NCI-H1105 (cell line): Measurements from ENCODE around the gene FILIP1L.

ENCODE experiments used
- DNase-seq: peaks from one replicate; lab custom pipeline; 2025; lab: John Stamatoyannopoulos, UW

Gene FILIP1L

DNA sequence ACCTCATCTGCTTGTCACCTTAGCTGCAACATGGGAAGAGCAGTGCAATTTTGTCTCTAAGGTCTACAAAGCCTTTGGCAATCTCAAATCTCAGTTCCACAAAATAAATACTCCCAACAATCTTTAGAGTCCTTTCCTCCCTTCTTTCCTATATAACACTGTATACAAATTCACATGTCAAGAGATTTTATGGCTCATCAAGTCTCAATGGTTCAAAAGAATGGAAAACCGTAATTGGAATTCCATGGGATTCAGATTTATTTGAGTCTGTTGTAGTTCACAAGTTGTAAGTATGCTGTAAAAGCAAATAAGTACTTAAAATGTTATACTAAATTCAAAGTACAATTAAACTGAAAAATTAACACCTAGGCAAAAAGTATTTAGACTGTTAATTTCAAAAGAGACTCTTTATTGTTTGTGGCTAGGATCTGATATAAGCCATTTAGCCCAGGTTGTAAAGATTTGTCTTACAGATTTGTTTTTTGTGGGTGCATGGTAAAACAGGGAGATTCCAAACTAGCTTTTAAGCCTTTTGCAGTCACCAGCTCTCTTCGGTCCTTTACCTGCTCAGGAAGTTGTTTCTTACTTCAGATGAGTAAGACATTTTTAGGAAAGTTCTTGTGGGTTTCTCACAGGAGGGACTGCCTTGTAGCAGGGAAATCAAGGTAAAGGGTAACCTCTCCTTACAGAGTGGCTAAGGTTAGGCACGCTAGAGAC is 246.5 kb downstream of the FILIP1L start:
- DNase-seq: no peak

DNA sequence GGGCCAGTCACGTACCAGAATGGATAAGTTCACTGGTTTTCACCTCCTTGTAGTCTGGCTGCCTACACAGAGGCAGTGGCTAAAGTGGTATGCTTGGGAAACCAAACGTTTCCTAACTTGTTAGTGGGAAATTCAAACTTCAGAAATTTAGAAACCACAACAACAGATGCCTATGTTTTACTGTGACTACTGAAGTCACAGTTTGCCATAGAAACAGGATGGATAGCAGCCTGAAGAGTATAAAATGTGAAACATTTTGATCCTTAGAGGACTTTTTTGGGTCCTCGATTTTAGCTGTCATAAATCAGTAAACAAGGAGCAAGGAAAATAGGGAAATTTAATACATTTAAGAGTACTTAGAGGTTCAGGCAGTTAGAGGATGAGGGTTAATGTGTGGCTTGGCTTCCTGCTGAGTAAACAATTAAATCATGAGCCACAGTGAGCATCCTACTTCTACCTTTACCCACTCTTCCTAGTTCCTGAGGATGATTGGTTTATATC is 248.0 kb downstream of the FILIP1L start:
- peak; percentile 60 for DNase-seq

DNA sequence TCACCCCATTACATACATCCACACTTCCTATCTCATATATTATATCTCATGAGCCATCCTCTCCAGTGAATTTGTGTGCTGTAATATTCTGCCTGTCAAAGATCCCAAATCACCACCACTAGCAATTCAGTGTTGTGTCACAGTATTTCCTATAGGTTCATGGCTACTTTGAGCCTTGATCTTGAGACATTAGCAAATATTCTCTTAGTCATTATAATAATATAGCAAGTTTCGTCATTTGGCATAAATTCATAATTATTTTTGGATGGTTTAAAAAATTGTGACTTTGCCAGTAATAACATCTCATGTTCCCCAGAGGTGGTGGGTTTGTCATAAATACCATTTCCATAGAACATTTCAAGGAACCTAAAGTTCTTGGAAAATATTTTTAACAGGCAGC is 249.0 kb downstream of the FILIP1L start:
- DNase-seq: no peak

DNA sequence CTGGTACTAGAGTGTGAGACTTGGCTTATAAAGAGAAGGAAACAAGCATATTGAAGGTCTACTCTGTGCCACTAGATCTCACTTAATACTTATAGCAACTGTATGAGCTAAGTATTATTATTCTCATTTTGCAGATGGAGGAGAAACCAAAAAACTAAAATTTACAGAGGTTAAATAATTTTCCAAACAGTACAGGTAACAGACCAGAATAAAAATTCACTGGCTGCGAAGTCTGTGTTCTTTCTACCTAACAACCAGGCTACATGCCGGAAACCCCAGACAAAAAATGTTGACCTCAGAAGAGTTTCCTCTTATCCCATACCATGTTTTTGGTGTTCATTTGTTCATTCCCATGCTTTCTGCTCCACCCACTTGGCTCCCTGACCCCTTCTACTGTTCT is 250.0 kb downstream of the FILIP1L start:
- no peak for DNase-seq

DNA sequence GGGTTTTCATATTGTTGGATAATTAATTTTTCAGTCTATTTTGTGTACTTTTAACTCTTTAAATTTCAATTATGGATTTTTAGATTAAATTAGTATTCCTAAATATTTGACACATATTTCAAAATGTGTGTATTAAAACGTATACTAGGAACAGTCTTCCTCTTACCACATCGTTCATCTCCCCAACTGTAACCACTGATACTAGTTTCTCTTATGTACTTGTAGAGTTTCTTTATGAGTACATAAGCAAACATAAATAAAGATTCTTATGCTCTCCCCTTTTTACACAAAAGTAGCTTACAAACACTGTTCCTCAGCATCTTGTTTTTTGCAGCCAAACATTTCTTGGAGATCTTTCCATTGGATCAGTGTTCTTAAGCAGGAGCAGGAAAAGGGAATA is 250.7 kb downstream of the FILIP1L start:
- DNase-seq: no peak

DNA sequence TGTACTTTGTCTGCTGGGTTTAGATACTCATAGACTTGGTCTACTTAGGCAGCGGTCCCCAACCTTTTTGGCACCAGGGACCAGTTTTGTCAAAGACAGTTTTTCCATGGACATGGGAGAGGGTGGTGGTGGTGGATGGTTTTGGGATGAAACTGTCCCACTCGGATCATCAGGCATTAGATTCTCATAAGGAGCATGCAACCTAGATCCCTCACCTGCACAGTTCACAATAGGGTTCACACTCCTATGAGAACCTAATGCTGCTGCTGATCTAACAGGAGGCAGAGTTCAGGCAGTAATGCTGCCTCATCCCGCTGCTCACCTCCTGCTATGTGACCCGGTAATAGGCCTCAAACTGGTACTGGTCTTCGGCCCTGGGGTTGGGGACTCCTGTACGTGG is 251.3 kb downstream of the FILIP1L start:
- no peak for DNase-seq

DNA sequence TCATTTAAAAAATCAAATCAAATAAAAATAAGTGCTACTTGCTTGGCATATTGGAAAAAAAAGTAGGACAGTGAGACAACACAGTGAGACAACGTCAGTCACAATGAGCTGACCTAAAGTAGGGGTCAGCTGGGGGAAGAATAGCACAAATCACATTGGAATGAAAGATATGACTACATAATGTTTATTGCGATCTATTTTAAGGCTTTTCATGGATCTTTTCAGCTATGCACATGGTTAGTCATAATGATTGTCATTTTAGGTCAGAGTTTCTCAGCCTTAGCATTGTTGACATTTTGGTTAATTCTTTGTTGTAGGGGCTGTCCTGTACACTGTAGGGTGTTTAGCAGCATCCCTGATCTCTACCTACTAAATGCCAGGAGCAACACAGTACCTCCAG is 252.1 kb downstream of the FILIP1L start:
- DNase-seq: no peak

DNA sequence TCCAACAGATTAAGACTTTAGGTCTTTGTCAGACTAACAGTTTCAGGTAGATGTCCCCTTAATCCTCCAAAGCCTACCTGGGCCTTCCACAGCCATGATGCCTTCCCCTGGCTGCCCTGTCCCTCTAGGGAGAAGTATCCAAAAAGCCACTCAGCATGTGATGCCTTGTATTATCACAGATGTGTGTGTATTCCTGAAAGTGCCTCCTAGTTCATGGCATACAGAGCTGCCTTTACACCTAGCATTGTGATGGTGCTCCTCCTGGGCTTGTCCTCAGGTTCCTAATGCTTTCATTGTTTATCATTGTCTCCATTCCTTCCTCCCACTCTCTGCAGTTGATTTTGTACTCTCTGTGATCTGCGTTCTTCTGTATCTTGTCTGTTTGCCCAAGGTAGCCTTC is 253.1 kb downstream of the FILIP1L start:
- DNase-seq: no peak

DNA sequence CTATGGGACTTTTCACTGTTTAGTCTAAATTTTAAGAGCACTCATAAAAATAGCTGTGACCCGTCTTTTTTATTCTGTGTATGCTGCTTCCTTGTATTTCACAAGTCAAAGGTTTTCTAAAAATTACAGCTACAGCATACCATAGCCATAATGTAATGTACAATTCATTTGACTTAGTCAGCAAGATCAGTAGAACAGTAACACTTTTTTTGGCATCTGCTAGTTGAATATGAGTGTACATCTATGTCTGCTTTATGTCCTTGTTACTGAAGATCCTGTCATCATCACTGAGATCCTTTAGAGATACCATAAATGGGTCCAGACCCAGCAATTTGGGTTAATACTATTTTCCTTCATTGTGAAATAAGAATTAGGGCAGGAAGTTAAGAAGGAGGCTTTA is 254.5 kb downstream of the FILIP1L start:
- no peak for DNase-seq

DNA sequence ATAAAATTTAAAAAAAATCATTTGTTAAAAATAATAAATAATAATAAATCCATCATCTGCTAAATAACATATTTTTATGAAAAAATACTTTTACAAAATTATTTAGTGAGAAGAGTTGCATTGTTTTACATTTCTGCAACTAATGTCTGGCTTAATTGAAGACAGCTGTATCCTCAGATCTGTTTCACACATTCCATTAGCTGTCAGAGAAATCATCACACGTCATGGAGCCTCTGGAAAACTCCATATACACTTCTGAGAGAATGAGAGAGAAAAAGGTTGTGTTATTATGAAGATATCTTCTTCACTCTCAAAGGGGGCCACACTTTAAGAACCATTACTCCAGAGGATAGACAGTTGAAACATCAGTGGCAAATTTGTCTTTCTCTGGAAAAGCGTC is 255.8 kb downstream of the FILIP1L start:
- no peak for DNase-seq

DNA sequence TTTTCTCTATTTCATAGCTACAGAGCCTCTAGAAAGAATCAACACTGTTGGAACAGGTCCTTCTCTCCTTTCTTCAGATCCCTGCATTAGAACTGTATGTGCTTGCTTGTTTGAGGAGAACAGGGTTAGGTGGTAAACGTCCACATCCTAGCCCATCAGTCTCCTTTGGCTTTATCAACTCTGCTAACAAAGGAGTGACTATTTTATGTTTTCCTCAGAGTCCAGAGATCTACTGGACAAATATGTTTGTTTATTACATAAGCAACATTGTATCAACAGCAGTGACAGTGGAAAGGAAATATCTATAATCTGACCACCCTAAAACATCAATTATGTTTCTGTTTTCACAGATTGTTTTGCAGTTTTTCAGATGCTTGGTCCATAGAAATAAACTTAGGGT is 257.0 kb downstream of the FILIP1L start:
- no peak for DNase-seq

DNA sequence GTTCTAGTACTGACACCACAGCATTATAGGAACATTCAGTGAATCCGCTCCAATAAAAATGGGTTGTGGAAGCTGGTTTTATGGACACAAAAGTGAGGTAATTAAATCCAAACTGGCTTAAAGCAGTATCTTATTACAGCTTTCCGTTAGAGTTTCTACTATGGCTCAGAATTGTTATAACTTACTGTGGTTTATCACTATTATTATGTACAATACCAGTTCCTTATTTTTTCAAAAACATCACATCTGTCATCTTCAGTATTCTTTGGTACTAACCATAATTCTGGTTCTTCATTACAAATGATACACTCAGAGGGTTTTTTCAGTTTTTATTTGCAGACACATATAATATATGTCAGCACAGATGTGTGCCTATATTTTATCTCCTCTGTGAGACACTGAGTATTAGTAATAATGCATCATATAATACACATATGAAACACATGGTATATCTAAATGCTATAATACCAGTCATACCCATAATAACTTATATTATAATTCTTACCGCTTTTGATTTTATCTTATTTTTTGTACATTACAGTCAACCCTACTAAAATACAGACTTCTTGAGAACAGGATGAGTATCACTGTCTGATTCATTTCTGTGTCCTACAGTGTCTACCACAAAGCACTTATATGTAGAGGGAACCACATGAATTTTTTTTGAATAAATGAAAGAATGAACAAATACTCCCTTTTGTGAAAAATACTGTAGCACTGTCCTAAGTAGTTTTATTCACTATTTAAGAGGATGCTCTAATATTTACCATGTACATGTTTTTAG is 257.7 kb downstream of the FILIP1L start:
- no peak for DNase-seq

DNA sequence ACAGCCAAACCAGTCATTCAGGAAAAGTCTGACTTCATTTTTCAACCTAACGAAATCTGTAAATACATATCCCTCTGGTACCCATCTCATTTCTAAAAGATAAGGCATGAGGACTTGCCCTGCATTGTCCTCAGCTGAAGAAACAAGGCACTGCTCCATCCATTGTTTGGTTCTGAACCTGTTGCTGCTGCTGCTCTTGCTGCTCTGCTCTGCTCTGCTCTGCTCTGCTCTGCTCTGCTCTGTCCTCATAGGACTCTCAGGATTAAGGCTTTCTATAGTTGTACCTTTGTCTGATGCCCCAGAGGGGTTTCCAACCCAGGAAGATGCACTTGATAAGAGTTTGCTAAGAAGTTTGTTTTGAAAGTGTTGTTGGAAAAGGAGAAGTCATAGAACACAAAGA is 258.4 kb downstream of the FILIP1L start:
- no peak for DNase-seq

DNA sequence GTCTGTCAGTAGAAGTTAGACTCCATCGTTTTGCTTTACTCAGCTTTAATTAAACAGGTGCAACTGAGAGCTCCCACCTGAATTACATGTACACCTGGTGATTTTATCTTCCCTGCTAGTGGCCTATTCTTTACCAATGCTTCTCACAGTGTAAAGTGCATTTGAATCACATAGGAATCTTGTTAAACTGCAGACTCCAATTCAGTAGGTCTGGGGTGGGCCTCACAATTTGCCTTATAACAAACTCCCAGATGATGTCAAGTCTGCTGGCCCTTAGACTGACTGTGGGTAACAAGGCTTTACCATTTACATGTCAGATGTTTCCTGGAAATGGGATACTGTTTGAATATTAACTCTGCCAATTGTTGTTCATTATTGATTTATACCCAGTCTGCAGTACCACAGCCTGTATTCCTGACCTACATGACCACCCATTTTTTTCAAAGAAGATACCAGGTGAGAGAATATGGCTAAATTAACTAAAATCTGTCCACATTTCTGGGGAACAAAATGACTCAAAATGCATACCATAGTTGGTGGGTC is 259.5 kb downstream of the FILIP1L start:
- DNase-seq: no peak

DNA sequence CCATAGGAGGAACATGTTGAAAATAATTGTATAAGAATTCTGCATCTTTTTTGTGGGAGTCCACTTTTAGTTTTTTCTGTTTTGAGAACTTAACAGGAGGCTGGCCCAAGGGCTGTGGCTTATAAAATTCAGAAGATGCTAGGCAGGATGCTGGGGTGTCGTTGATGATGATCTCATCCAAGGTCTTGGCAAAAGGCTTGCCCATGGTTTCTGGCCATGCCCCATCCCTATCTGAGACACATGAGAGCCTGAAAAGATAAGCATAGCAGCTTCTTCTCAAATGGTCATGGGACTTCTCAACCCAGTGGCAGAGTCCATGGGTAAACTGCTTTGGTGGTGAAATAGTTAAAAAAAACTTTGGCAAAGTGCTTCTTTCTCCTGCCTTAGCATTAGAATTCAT is 261.4 kb downstream of the FILIP1L start:
- DNase-seq: no peak

DNA sequence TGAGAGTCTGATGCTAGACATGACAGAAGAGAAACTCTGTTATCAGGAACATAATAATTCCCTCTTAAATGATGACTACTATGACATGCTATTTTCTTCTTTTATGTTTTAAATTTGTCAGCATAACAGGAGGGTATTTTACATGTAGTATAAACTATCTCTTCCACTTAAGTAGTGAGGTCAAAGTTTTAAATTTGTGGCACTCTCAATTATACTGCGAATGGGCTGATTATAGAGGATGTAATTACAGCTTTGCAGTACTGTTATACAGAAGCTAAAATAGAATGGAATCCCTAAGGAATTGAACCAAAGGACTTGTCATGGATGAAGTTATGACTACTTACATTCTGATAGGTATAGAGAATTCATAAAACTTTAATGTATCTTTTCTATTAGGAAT is 262.3 kb downstream of the FILIP1L start:
- DNase-seq: no peak

DNA sequence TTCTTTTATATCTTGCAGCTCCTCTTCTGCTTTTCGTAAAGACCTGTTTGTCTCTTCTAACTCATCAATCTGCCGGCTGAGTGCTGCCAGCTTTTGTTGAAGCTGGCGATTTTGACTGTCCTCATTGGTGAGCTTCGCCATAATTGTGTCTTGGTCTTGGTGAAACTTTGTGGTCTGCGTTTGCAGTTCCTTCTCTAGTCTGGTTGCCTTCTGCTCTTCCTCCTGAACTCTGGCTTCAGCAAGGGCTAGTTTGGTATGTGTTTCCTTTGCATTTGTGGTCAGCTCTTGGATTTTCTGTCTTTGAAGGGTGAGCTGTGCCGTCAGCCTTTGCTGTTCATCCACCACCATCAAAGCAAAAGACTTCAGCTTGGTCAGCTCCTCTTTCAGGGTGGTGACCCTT is 263.7 kb downstream of the FILIP1L start:
- no peak for DNase-seq

DNA sequence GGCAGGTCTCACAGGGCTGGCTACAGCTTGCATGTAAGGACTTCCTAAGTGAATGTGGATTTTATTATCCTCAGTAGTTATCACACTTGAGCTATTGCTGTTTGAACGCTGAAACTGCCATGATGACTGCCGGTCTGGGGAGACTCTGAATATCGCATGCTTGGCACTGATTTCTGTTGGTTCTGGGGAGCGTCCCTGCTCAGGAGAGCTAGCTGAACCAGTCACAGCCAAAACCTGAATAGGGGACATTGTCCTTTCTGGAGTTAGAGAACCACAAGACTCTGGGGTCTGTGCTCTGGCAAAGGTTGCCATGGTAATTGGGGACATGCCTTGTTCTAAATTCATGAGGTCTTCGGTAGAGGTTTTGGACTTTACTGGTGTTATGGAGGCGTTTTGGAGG is 265.9 kb downstream of the FILIP1L start:
- no peak for DNase-seq

DNA sequence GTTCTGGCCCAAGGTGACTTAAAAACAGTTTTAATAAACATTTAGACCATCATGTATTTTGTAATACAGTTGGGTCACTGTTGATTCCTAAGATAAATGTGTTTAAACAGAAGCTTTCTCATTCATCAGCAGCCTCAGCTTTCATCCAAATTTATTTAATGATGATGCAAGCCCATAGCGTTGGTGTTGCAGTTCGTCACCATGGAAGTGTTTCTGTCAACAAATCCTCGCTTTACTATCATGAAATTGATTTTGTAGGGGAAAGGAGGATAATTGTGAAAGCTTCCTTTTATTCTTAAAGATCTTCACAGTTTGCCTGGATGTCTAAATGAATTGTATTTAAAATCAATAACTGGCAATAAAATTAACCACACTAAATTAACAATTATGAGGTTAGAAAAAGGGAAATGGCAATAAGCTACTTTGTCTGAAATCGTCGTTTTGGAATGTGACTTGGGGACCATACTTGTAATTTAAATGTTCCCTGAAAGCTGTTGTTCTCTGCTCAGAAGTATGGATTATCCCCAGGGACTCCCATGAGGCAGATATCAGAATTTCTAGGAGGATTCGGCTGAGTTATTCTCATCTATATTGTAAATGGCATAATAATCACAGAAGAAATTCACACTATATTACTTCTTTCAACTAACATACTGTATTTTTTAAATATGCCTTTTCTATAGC is 267.7 kb downstream of the FILIP1L start:
- no peak for DNase-seq

DNA sequence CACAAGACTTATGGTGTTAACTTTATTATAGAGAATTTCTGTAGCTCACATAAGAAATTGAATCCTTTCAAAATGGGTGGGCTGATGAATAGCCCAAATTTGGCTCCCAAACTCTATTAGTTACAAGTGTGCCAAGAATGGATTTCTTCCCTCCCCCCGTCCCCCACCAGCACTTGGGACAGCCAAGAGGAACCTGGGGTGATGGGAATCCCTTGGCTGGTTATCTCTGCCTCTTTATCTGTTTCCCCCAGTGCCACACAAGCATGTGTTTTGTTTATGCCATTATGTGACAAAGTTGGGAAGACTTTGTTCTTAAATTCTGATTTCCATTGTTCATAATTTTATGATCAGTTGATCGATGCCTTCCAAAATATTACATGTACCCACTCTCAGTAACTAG is 268.3 kb downstream of the FILIP1L start:
- DNase-seq: no peak

DNA sequence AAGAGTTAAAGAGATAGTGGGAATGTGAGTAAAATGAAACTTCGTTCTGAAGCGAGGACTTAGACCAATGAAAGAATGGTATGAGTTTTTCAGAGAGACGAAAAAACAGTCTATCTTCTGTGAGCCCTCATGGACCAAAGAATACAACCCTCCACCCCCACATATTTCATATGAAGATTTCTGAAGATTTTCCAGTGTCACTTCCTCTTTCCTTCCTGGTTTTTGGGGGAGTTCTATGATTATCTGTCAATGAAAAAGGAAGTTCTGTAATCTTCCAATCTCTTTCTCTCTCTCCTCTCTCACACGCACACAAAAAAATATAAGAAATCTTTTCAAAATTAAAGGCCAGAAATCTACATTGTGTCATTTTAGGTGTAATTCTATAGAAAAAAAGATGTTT is 269.0 kb downstream of the FILIP1L start:
- no peak for DNase-seq

DNA sequence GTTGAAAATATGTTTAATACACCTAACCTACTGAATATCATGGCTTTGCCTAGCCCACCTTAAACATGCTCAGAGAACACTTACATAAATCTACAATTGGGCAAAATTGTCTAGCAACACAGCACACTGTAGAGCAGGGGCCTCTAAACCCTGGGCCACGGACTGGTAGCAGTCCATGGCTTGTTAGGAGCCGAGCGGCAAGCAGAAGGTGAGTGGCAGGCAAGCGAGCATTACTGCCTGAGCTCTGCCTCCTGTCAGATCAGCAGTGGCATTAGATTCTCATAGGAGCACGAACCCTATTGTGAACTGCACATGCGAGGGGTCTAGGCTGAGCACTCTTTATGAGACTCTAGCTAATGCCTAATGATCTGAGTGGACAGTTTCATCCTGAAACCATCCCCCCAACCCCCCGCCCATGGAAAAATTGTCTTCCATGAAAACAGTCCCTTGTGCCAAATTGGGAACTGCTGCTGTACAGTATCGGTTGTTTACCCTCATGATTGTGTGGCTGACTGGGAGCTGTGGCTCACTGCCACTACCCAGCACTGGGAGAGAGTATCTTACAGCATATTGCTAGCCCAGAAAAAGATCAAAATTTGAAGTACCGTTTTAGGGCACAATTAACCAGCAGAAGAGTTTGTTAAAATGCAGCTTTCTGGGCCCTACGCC is 270.6 kb downstream of the FILIP1L start:
- DNase-seq: no peak
